ENCODE results near the gene CCDC3.

DNA sequence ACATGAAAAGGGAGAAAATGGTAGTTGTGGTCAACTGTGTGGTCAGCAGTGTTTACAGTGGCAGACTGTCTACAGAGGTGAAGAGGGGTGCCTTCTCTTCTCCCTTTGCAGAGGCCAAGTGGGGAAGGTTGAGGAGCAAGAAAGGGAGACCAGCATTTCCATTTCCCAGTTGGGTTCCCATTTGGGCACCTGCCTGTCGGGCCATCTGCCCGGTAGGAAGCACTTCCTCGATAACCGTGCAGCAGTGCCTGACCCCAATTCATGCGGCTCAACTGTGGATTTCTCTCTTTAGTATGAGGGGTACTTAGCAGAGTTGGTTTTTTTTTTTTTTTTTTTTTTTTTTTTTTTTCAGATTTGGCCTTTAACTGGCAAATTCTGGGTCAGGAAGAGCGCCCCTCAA, 127.0 kb downstream of the CCDC3 start:
- TF ChIP-seq CTCF (IDR thresholded peaks at IDR 0.05) (no peak), POLR2A (IDR thresholded peaks at IDR 0.05) (no peak)

Measured in sigmoid colon (tissue), 3 donors.